Prostate gland (tissue), 2 donors: ENCODE results near the gene ABL2.

Experiments used
- CTCF ChIP-seq, 4 experiments: fragments of 200-600 bp in 2 of 4; fragments of 450-650 bp in 2 of 4; sonication (generic) in 2 of 4; IDR thresholded peaks; 1 replicate in 3 of 4; 2 replicates in 1 of 4; pipeline ENCODE4 v1.5.1; 2016 to 2019; ENCODE audit warnings: antibody characterized with exemption in 4 of 4, mild to moderate bottlenecking in 2 of 4, moderate library complexity in 2 of 4
- POLR2A ChIP-seq: fragments of 450-650 bp; IDR thresholded peaks from one replicate; pipeline ENCODE4 v1.6.1; 2016; ENCODE audit warnings: antibody characterized with exemption, mild to moderate bottlenecking
- POLR2AphosphoS5 ChIP-seq: sonication (generic); formaldehyde crosslinking; IDR thresholded peaks from one replicate; pipeline ENCODE4 v1.6.1; 2017; ENCODE audit warnings: antibody characterized with exemption

GRCh38 chr1:179252606-179253005 lies 23.1 kb upstream of the ABL2 start:
- TF ChIP-seq POLR2A (no peak), CTCF (IDR thresholded peaks at IDR 0.05) (no peak), POLR2AphosphoS5 (no peak)
